Osteocyte (in vitro differentiated cells): Measurements from ENCODE around the gene GPX3. TPM values are rescaled to one million over a fixed set of nuclear protein-coding genes. Genes with fewer than 3 reads are reported as not detected.

Source experiments
- DNase-seq: peaks from one replicate; pipeline ENCODE4 v3.0.0; 2021; ENCODE audit warnings: mixed read lengths; ENCODE audit not compliant: unreplicated experiment; ENCODE audit errors: extremely low spot score
- H3K27ac Mint-ChIP-seq: one replicate; pipeline ENCODE4 v1.8.0; 2021; ENCODE audit warnings: mild to moderate bottlenecking, mixed read lengths; ENCODE audit not compliant: unreplicated experiment
- H3K27me3 Mint-ChIP-seq: one replicate; pipeline ENCODE4 v1.8.0; 2021; ENCODE audit warnings: mixed read lengths; ENCODE audit not compliant: unreplicated experiment
- H3K36me3 Mint-ChIP-seq: one replicate; pipeline ENCODE4 v1.8.0; 2021; ENCODE audit warnings: mixed read lengths; ENCODE audit not compliant: unreplicated experiment
- H3K4me1 Mint-ChIP-seq: one replicate; pipeline ENCODE4 v1.8.0; 2021; ENCODE audit warnings: mixed read lengths; ENCODE audit not compliant: unreplicated experiment
- H3K4me3 Mint-ChIP-seq: one replicate; pipeline ENCODE4 v1.8.0; 2021; ENCODE audit warnings: mild to moderate bottlenecking, moderate library complexity, mixed read lengths; ENCODE audit not compliant: unreplicated experiment
- H3K9me3 Mint-ChIP-seq: one replicate; pipeline ENCODE4 v1.8.0; 2021; ENCODE audit warnings: mixed read lengths; ENCODE audit not compliant: unreplicated experiment
- CTCF ChIP-seq: fragments of 200-600 bp; sonication (generic); IDR thresholded peaks from 2 replicates; pipeline ENCODE4 v1.5.0; 2021; ENCODE audit warnings: antibody characterized with exemption, mild to moderate bottlenecking, moderate library complexity
- total RNA-seq: library from RNA; stranded (reverse); gene quantifications from 2 replicates; pipeline ENCODE4 v1.2.1, GENCODE V29; 2021

Gene GPX3
- total RNA-seq, 1 donor from 2014 or later, result 1.1 TPM

- DNase-seq, result no peak
- Mint-ChIP-seq H3K4me3 (no peak overlapping the region), H3K27ac (peak overlapping the region; percentile 53), H3K36me3 (peaks cover 2% of the 10 kb centered on the region), H3K9me3 (no peaks in the 10 kb centered on the region), H3K4me1 (peaks cover 63% of the 10 kb centered on the region), H3K27me3 (no peaks in the 10 kb centered on the region)
- no peak for TF ChIP-seq CTCF
These were observed 47.4 kb downstream of the GPX3 start for GRCh38 chr5:151067632-151068432.

GRCh38 chr5:151068433-151069197 is 48.2 kb downstream of the GPX3 start:
- Mint-ChIP-seq H3K27ac (peak overlapping the region; percentile 53), H3K9me3 (no peaks in the 10 kb centered on the region), H3K27me3 (no peaks in the 10 kb centered on the region), H3K36me3 (peaks cover 2% of the 10 kb centered on the region), H3K4me3 (no peak overlapping the region), H3K4me1 (peaks cover 55% of the 10 kb centered on the region)
- DNase-seq, result no peak
- no peak for TF ChIP-seq CTCF

- no peak overlapping the region for H3K4me3 Mint-ChIP-seq
- no peaks in the 10 kb centered on the region for H3K9me3 Mint-ChIP-seq
- H3K4me1 Mint-ChIP-seq, result peaks cover 52% of the 10 kb centered on the region
These were observed 50.1 kb downstream of the GPX3 start for GRCh38 chr5:151070449-151070848.

GRCh38 chr5:151071021-151071420 is 50.6 kb downstream of the GPX3 start:
- H3K4me3 Mint-ChIP-seq, result no peak overlapping the region
- no peak for DNase-seq
- no peaks in the 10 kb centered on the region for H3K9me3 Mint-ChIP-seq
- peaks cover 56% of the 10 kb centered on the region for H3K4me1 Mint-ChIP-seq
- H3K36me3 Mint-ChIP-seq, result peaks cover 2% of the 10 kb centered on the region
- no peak for TF ChIP-seq CTCF
- no peak overlapping the region for H3K27ac Mint-ChIP-seq
- no peaks in the 10 kb centered on the region for H3K27me3 Mint-ChIP-seq

More at GRCh38 chr5:151070449-151070848, 50.1 kb downstream of the GPX3 start:
- H3K27me3 Mint-ChIP-seq, result no peaks in the 10 kb centered on the region
- peaks cover 2% of the 10 kb centered on the region for H3K36me3 Mint-ChIP-seq
- peak overlapping the region; percentile 57 for H3K27ac Mint-ChIP-seq
- DNase-seq, result no peak
- no peak for TF ChIP-seq CTCF
